Stimulated activated CD4-positive, alpha-beta T cell treated with anti-CD3 and anti-CD28 coated beads, Interleukin-2, amount 100 ng/mL, for 4 hours (primary cell): Measurements from ENCODE around the gene C4BPA.

Experiments used
- DNase-seq: peaks from one replicate; pipeline ENCODE4 v3.0.0-alpha.2; 2020; ENCODE audit warnings: low read depth

C4BPA gene

GRCh38 chr1:207103892-207104373, at the start of gene C4BPA:
Gene C4BPA, plus strand, starts transcription at chr1:207104233. Its CDS starts 8,793 bp downstream, at chr1:207113026.
- DNase-seq, result no peak

GRCh38 chr1:207054491-207054890, 49.5 kb upstream of the C4BPA start:
- no peak for DNase-seq

- DNase-seq, result no peak
These were observed 48.5 kb upstream of the C4BPA start for GRCh38 chr1:207055386-207056001.

GRCh38 chr1:207056673-207057072, 47.4 kb upstream of the C4BPA start:
- no peak for DNase-seq

- no peak for DNase-seq
These were observed 45.8 kb upstream of the C4BPA start for GRCh38 chr1:207058252-207058651.

- no peak for DNase-seq
These were observed 44.9 kb upstream of the C4BPA start for GRCh38 chr1:207058878-207059867.

GRCh38 chr1:207059881-207060280, 44.2 kb upstream of the C4BPA start:
- no peak for DNase-seq

- DNase-seq, result no peak
These were observed 43.4 kb upstream of the C4BPA start for GRCh38 chr1:207060596-207060995.

- no peak for DNase-seq
These were observed 42.0 kb upstream of the C4BPA start for GRCh38 chr1:207062058-207062457.

- DNase-seq, result no peak
These were observed 41.0 kb upstream of the C4BPA start for GRCh38 chr1:207063014-207063413.

GRCh38 chr1:207064561-207064960, 39.5 kb upstream of the C4BPA start:
- DNase-seq, result no peak

- DNase-seq, result no peak
These were observed 36.8 kb upstream of the C4BPA start for GRCh38 chr1:207067185-207067584.

GRCh38 chr1:207067665-207068064, 36.4 kb upstream of the C4BPA start:
- no peak for DNase-seq

GRCh38 chr1:207069061-207069460, 35.0 kb upstream of the C4BPA start:
- no peak for DNase-seq

GRCh38 chr1:207069858-207070506, 34.1 kb upstream of the C4BPA start:
- DNase-seq, result no peak

GRCh38 chr1:207070811-207071210, 33.2 kb upstream of the C4BPA start:
- DNase-seq, result no peak

GRCh38 chr1:207071426-207071825, 32.6 kb upstream of the C4BPA start:
- DNase-seq, result no peak

- DNase-seq, result no peak
These were observed 31.8 kb upstream of the C4BPA start for GRCh38 chr1:207072233-207072632.

- no peak for DNase-seq
These were observed 29.9 kb upstream of the C4BPA start for GRCh38 chr1:207073906-207074820.

GRCh38 chr1:207076181-207076955, 27.7 kb upstream of the C4BPA start:
- no peak for DNase-seq

GRCh38 chr1:207077012-207077411, 27.0 kb upstream of the C4BPA start:
- no peak for DNase-seq
